ENCODE data around the gene YTHDF1.

DNA sequence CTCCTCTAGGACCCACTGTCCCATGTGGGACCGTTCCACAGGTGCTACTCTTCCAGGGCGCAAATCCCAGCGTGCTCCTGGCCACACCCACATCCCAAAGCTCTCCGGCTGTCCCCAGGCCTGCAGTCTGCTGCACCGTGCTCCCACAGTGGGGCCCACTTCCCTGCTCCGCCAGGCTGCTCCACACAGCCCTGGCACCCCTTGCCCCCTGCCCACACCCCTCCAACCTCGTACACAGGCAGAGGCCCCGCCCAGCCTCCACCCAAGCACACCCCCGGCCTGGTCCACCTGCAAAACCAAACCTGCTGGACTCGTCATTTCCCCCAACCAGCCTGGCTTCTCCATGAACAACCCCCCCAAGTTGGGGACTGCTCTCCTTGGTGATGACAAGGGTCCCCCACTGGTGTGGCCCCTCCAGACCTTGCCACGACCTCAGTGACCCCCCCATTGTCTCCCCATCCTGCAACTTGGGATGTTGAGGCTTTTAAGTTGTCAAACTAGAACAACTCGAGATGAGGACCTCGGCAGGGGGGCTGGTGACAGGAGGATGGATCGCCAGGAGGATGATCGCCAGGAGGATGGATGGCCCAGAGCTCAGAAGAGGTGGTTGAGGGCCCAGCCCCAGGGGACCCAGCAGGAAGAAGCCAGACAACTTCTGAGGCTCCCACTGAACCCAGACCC, 27.1 kb downstream of the YTHDF1 start:
- TF ChIP-seq CTCF (IDR thresholded peaks at IDR 0.05; ENCODE audit: low read depth, low read length) = no peak
- no peak for TF ChIP-seq EZH2phosphoT487 (IDR thresholded peaks at IDR 0.05; ENCODE audit: low read depth)

Data from OCI-LY3 (cell line).